ENCODE results near the gene PLB1.

The PLB1 gene

GRCh38 chr2:28564346-28564745, 68.5 kb downstream of the PLB1 start:
- DNase-seq (ENCODE audit: low read depth in 2 of 2) = no peak

GRCh38 chr2:28565033-28565432, 69.2 kb downstream of the PLB1 start:
- DNase-seq (ENCODE audit: low read depth in 2 of 2) = no peak

GRCh38 chr2:28565720-28566295, 69.9 kb downstream of the PLB1 start:
- DNase-seq (ENCODE audit: low read depth in 2 of 2) = no peak

GRCh38 chr2:28566521-28567041, 70.7 kb downstream of the PLB1 start:
- peak; percentile 40 to 54 for DNase-seq (ENCODE audit: low read depth in 2 of 2)

- DNase-seq (ENCODE audit: low read depth in 2 of 2) = no peak
These were observed 71.2 kb downstream of the PLB1 start for GRCh38 chr2:28567061-28567471.

- no peak for DNase-seq (ENCODE audit: low read depth in 2 of 2)
These were observed 72.2 kb downstream of the PLB1 start for GRCh38 chr2:28568036-28568435.

- no peak for DNase-seq (ENCODE audit: low read depth in 2 of 2)
These were observed 72.7 kb downstream of the PLB1 start for GRCh38 chr2:28568533-28568932.

GRCh38 chr2:28570431-28570830, 74.6 kb downstream of the PLB1 start:
- DNase-seq (ENCODE audit: low read depth in 2 of 2) = no peak

- DNase-seq (ENCODE audit: low read depth in 2 of 2) = no peak
These were observed 80.9 kb downstream of the PLB1 start for GRCh38 chr2:28576714-28577113.

- no peak for DNase-seq (ENCODE audit: low read depth in 2 of 2)
These were observed 82.2 kb downstream of the PLB1 start for GRCh38 chr2:28577791-28578680.

- DNase-seq (ENCODE audit: low read depth in 2 of 2) = no peak
These were observed 82.9 kb downstream of the PLB1 start for GRCh38 chr2:28578774-28579173.

- DNase-seq (ENCODE audit: low read depth in 2 of 2) = no peak
These were observed 83.7 kb downstream of the PLB1 start for GRCh38 chr2:28579606-28580005.

- no peak for DNase-seq (ENCODE audit: low read depth in 2 of 2)
These were observed 84.2 kb downstream of the PLB1 start for GRCh38 chr2:28580078-28580477.

- DNase-seq (ENCODE audit: low read depth in 2 of 2) = no peak
These were observed 85.5 kb downstream of the PLB1 start for GRCh38 chr2:28581312-28581711.

GRCh38 chr2:28582152-28582551, 86.3 kb downstream of the PLB1 start:
- no peak for DNase-seq (ENCODE audit: low read depth in 2 of 2)

- DNase-seq (ENCODE audit: low read depth in 2 of 2) = no peak
These were observed 86.7 kb downstream of the PLB1 start for GRCh38 chr2:28582595-28582994.

GRCh38 chr2:28583899-28584553, 88.2 kb downstream of the PLB1 start:
- peak; percentile 50 to 60 for DNase-seq (ENCODE audit: low read depth in 2 of 2)

- no peak for DNase-seq (ENCODE audit: low read depth in 2 of 2)
These were observed 91.0 kb downstream of the PLB1 start for GRCh38 chr2:28586867-28587266.

- DNase-seq (ENCODE audit: low read depth in 2 of 2) = no peak
These were observed 91.8 kb downstream of the PLB1 start for GRCh38 chr2:28587526-28588291.

- DNase-seq (ENCODE audit: low read depth in 2 of 2) = no peak
These were observed 92.4 kb downstream of the PLB1 start for GRCh38 chr2:28588292-28588670.

GRCh38 chr2:28589746-28590463, 94.0 kb downstream of the PLB1 start:
- DNase-seq (ENCODE audit: low read depth in 2 of 2) = no peak

Measured in fibroblast of skin of left biceps (primary cell).